Caki2 (cell line): ENCODE measurements around the gene CD177. TPM values are rescaled to one million over a fixed set of nuclear protein-coding genes. Genes with fewer than 3 reads are reported as not detected.
A peak's percentile ranks its signal among the peaks of the same experiment; 100 is the strongest.
"Not testable (repeated sequence)": the region's sequence is repeated elsewhere in the genome, so short reads cannot be mapped to it uniquely, and the experiment has no call there.

Experiments used
- DNase-seq: peaks from one replicate; pipeline ENCODE4 v3.0.0-alpha.2; 2015; ENCODE audit warnings: low read depth
- in situ Hi-C: cut with HindIII; loops from 2 replicates; pipeline ENCODE4 v1.10.0; 2016; ENCODE audit warnings: low sequenced_read_pairs, low pct_unique_long_range_greater_than_20kb, mixed read lengths
- total RNA-seq: library from RNA; depleted of rRNA; stranded (reverse); fragments of >200 nt; shearing (Covaris generic); gene quantifications from 2 replicates; pipeline ENCODE4 v1.2.3, GENCODE V29; 2014; ENCODE audit warnings: low replicate concordance; rRNA removed

CD177 gene
- total RNA-seq = 6.5 and 10.9 TPM in 2 replicates

DNA sequence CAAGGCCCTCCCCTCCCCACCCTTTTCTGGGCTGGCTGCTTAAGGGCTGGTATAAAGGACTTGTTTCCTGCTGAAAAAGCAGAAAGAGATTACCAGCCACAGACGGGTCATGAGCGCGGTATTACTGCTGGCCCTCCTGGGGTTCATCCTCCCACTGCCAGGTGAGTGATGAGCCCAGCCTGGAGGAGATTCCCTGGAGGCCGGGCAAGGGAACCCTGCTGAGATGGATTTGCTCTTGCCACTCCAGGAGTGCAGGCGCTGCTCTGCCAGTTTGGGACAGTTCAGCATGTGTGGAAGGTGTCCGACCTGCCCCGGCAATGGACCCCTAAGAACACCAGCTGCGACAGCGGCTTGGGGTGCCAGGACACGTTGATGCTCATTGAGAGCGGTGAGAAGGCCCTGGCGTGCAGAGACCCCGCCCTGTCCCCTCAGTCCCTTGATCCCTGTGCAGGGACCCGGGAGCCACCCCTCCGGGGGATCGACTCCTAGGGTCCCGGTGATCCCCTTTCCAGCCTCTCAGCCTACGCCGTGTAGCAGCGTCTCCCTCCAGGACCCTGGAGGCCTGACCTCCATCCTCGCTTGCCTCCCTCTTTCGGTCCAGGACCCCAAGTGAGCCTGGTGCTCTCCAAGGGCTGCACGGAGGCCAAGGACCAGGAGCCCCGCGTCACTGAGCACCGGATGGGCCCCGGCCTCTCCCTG, at the start of gene CD177:
TSS of gene CD177 (plus strand) at position 81 of the 699 bp plus-strand sequence. CDS start at position 110, 29 bp downstream.
- no peak for DNase-seq
- in situ Hi-C loops = no loop called here

DNA sequence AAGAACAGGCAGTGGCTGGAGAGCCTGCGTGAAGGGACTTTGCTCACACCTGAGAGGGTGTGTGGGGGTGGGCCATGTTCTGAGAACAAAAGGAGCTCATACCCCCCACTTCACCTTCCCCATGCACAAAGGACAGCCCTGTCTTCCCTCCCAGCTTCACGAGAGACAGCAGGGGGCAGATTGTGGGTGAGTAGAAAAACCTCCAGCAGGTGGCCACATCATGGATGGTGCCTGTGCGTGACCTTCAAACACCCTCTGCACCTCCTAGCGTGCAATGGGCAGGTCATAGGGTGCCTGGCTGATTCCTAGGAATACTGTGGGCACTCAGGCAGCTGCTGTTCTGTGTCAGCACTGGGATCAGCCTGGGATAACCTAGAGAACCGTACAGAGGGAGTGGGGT, 47.8 kb upstream of the CD177 start:
- in situ Hi-C loops = no loop called here
- DNase-seq = no peak

DNA sequence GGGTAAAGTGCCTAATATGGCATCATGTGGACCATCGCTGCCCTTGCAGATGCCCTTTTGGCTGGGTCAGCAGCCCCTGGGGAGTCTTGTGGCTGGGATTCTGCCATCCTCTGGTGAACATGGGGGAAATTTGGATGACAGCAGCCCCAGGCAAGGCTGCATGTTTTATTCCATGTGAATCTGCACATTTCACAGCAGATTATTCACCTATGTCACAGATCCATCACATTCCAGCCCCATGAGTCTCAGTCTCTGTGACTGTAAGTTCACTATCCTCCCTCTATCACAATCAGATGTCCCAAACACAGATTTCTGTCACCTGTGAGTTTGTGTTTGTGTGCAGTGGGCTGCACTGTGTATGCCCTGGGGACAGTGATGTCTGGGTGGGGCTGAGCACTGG, 47.4 kb upstream of the CD177 start:
- in situ Hi-C loops = no loop called here
- peak; percentile 35 for DNase-seq

- no peak for DNase-seq
- in situ Hi-C loops = no loop called here
Measured at GRCh38 chr19:43308244-43308815, 45.2 kb upstream of the CD177 start.

- in situ Hi-C loops = no loop called here
- no peak for DNase-seq
Measured at GRCh38 chr19:43309466-43309865, 44.0 kb upstream of the CD177 start.

DNA sequence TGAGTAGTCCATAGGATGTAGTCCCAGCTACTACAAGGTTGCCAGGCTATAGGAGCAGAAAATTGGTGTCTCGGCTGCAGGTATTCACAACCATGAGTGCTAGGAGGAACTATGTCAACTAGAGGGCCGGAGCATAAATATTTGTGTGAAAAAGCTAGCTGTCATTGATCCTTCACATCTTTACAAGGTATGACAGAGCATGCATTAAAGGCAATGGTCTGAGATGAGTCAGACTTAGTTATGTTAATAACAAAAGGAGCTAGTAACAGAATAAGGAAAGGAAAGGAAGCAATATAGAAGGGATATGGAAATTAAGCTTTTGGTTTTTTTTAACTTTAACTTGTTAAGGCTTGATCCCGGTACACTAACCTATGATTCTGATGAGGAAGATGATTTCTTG, 43.3 kb upstream of the CD177 start:
- DNase-seq = no peak
- in situ Hi-C loops = no loop called here

GRCh38 chr19:43311256-43311655, 42.2 kb upstream of the CD177 start:
- in situ Hi-C loops = no loop called here

GRCh38 chr19:43311706-43312105, 41.8 kb upstream of the CD177 start:
- in situ Hi-C loops = no loop called here
- no peak for DNase-seq

More at GRCh38 chr19:43311256-43311655, 42.2 kb upstream of the CD177 start:
- no peak for DNase-seq

GRCh38 chr19:43313711-43314495, 39.6 kb upstream of the CD177 start:
- in situ Hi-C loops = no loop called here
- DNase-seq = no peak

GRCh38 chr19:43315851-43316250, 37.6 kb upstream of the CD177 start:
- in situ Hi-C loops = no loop called here
- DNase-seq = no peak

DNA sequence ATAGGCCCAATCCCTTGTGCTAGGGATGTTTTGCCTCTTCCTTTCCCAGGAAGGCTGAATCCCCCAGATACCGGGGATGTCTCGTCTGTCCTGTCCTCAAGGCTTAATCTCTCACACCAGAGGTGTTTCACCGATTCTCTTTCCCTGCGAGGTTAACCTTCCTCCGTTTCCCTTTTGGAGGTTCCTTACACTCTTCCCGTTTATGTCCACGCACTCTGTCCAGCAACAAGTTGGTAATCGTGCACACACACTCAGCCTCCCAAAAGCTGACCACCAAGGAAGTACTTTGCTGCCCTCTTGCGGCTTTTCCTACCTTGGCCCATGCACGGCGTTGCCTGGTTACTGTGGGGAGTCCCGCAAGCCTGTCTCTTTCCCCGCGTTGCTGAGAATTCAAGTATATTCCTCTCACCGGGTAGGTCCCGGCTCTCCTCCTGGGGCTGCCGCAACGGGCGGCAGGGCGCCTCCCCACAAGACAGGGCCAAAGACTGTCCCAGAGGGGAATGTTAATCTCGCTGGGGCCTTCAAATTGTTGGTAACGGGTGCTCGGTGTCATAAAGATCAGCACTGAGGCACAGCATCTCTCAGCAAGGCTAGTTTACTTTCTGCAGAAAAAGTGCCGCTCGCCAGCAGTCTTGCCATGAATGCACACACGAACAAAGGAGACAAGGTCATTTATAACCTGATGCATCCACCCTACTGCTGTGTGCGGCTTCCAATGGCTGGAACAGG, 36.7 kb upstream of the CD177 start:
- peak; percentile 25 for DNase-seq
- in situ Hi-C loops = no loop called here

- in situ Hi-C loops = no loop called here
- DNase-seq = no peak
Measured at GRCh38 chr19:43318203-43318602, 35.3 kb upstream of the CD177 start.

DNA sequence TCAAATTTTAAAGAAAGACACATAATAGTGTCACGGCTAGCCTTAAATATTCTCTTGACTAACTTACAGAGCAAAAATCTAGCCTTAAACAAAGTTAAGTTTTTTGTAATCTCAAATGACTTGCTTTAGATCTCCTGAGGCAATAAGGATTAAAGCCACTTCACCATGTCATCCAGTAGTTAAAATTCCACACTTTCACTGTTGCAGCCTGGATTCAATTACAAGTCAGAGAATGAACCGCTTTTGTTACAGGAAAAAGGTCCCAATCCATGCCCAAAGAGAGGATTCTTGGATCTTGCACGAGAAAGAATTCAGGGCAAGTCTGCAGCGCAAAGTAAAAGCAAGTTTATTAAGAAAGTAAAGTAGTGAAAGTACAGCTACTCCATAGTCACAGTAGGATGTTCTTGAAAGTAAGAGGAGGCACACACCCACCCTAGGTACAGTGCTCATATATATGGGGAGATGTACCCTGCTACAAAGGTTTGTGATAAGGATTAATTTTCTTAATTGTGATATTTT, 34.6 kb upstream of the CD177 start:
- in situ Hi-C loops = no loop called here
- DNase-seq = no peak

- no peak for DNase-seq
- in situ Hi-C loops = no loop called here
Measured at GRCh38 chr19:43320546-43320945, 32.9 kb upstream of the CD177 start.

GRCh38 chr19:43326761-43327160, 26.7 kb upstream of the CD177 start:
- in situ Hi-C loops, DNase-seq: not testable (repeated sequence)

DNA sequence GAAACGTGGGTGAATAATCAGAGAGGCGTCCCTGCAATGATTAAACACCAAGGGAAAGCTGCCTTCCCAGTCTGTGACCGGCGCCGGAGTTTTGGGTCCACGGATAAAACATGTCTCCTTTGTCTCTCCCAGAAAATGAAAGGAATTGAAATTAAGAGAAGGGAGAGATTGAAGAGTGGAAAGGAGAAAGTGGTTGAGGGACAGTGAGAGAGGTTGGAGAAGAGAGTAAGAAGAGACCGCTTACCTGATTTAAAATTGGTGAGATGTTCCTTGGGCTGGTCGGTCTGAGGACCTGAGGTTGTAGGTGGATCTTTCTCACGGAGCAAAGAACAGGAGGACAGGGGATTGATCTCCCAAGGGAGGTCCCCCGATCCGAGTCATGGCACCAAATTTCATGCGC, 24.9 kb upstream of the CD177 start:
- DNase-seq, in situ Hi-C loops: not testable (repeated sequence)

DNA sequence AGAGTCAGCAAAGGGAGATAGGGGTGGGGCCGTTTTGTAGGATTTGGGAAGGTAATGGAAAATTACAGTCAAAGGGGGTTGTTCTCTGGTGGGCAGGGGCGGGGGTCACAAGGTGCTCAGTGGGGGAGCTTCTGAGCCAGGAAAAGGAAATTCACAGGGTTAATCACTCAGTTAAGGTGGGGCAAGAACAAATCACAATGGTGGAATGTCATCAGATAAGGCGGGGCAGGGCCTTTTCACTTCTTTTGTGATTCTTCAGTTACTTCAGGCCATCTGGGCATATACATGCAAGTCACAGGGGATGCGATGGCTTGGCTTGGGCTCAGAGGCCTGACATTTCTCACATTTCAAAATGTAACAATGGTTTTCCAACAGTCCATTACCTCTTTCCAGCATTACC, 24.4 kb upstream of the CD177 start:
- DNase-seq, in situ Hi-C loops: not testable (repeated sequence)

DNA sequence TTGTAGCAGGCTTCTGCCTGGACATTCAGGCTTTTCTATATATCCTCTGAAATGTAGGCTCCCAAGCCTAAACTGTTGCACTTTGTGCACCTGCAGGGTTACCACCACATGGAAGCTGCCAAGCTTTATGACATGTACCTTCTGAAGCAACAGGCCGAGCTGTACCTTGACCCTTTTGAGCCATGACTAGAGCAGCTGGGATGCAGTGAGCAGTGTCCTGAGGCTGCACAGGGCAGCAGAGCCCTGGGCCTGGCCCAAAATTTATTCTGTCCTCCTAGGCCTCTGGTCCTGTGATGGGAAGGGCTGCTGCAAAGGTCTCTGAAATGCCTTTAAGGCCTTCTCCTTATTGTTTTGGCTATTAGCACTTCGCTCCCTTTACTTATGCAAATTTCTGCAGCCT, 23.5 kb upstream of the CD177 start:
- DNase-seq = no peak
- in situ Hi-C loops = no loop called here
